NB4 (cell line): ENCODE measurements around the gene ZNF446.
"Not testable (repeated sequence)": the region's sequence is repeated elsewhere in the genome, so short reads cannot be mapped to it uniquely, and the experiment has no call there.

Source experiments
- DNase-seq: peaks from one replicate; pipeline ENCODE4 v3.0.0; 2010; ENCODE audit warnings: low read depth
- H3K4me3 ChIP-seq: one replicate; pipeline ENCODE4 v1.5.1; 2011; ENCODE audit warnings: mild to moderate bottlenecking, low read depth, low read length, moderate library complexity
- MYC ChIP-seq: IDR thresholded peaks from 2 replicates; pipeline ENCODE4 v1.6.1; 2011; ENCODE audit warnings: low read depth, low read length
- POLR2A ChIP-seq: IDR thresholded peaks from 2 replicates; pipeline ENCODE4 v1.6.1; 2011; ENCODE audit warnings: mild to moderate bottlenecking; ENCODE audit not compliant: insufficient read length; ENCODE audit errors: extremely low read depth
- TF ChIP-seq, protein P1 (sequence below): IDR thresholded peaks from one replicate; pipeline ENCODE4 v1.5.1; 2012; ENCODE audit warnings: low read depth, low read length
- TF ChIP-seq, protein P2 (sequence below): IDR thresholded peaks from 2 replicates; pipeline ENCODE4 v1.6.1; 2011; ENCODE audit warnings: low read depth, low read length

The ZNF446 gene

GRCh38 chr19:58499021-58499927 lies 23.1 kb downstream of the ZNF446 start:
- peak overlapping the region; percentile 79 for H3K4me3 ChIP-seq
- TF ChIP-seq, protein P1, sequence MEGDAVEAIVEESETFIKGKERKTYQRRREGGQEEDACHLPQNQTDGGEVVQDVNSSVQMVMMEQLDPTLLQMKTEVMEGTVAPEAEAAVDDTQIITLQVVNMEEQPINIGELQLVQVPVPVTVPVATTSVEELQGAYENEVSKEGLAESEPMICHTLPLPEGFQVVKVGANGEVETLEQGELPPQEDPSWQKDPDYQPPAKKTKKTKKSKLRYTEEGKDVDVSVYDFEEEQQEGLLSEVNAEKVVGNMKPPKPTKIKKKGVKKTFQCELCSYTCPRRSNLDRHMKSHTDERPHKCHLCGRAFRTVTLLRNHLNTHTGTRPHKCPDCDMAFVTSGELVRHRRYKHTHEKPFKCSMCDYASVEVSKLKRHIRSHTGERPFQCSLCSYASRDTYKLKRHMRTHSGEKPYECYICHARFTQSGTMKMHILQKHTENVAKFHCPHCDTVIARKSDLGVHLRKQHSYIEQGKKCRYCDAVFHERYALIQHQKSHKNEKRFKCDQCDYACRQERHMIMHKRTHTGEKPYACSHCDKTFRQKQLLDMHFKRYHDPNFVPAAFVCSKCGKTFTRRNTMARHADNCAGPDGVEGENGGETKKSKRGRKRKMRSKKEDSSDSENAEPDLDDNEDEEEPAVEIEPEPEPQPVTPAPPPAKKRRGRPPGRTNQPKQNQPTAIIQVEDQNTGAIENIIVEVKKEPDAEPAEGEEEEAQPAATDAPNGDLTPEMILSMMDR = peak; percentile 38
- TF ChIP-seq, protein P2, sequence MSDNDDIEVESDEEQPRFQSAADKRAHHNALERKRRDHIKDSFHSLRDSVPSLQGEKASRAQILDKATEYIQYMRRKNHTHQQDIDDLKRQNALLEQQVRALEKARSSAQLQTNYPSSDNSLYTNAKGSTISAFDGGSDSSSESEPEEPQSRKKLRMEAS = peak; percentile 88
- peak; percentile 88 for TF ChIP-seq MYC
- peak; percentile 51 for TF ChIP-seq POLR2A
- peak; percentile 99 for DNase-seq

DNA sequence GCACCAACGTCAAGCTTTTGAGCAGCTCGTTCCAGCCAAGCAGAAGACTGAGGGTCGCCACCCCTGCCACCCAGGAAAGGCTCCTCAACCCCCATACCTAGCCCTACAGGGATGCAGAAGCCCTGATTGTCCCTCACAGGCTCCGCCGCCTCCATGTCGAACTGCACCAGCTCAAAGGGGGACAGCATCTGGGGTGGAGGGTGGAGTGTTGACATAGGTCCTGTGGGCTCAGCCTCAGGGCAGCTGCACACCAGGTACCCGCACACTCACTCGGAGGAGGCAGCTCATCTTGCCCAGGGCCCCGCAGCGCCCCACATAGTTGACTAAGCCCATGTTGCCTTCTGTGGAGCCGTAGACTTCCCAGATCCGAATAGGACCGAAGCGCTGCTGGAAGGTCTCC lies 24.1 kb downstream of the ZNF446 start:
- DNase-seq = no peak
- no peak for TF ChIP-seq POLR2A
- no peak for TF ChIP-seq MYC
- TF ChIP-seq, protein P2 = no peak
- TF ChIP-seq, protein P1 = no peak
- peak overlapping the region; percentile 69 for H3K4me3 ChIP-seq

DNA sequence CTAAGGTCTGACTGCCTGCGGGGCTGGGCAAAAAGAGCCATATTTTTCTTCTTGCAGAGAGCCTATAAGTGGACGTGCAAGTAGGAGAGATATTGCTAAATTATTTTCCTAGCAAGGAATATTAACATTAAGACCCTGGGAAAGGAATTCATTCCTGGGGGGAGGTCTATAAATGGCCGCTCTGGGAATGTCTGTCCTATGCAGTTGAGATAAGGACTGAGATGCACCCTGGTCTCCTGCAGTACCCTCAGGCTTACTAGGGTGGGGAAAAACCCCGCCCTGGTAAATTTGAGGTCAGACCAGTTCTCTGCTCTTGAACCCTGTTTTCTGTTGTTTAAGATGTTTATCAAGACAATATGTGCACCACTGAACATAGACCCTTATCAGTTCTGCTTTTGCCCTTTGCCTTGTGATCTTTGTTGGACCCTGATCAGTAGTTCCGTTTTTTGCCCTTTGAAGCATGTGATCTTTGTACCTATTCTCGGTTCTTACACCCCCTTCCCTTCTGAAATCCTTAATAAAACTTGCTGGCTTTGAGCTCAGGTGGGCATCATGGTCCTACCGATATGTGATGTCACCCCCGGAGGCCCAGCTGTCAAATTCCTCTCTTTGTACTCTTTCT lies 31.6 kb downstream of the ZNF446 start:
- not testable (repeated sequence) for DNase-seq, H3K4me3 ChIP-seq

- no peak overlapping the region for H3K4me3 ChIP-seq
- DNase-seq = no peak
- TF ChIP-seq, protein P2 = no peak
- TF ChIP-seq, protein P1 = no peak
- TF ChIP-seq POLR2A (no peak), MYC (no peak)
These were observed 33.6 kb downstream of the ZNF446 start for GRCh38 chr19:58509731-58510083.

DNA sequence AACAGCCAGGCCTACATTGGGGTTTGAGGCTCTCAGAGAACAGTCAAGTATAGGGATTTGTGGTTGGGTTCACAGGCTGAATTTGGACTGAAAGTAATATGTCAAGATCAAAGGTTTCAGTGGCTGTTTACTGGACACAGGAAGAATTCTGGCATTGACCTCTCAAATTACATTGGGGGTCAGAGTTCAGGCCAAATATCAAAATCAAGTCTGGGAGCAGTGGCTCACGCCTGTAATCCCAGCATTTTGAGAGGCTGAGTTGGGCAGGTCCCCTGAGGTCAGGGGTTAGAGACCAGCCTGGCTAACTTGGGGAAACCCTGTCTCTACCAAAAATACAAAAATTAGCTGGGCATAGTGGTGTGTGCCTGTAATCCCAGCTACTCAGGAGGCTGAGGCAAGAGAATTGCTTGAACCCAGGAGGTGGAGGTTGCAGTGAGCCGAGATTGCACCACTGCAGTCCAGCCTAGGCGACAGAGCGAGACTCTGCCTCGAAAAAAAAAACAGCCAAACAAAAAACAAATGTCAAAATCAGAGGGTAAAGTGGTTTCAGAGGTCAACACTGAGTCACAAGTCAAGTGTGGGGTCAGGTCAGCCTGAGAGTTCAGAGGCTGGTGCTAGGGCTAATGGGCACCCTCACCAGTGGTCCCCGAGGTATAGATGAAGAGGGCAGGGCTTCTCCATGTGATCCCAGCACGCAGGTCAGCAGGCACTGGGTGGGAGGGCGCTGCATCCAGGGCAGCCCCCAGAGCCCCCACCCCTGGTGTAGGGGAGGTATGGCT lies 34.1 kb downstream of the ZNF446 start:
- no peak overlapping the region for H3K4me3 ChIP-seq
- no peak for TF ChIP-seq MYC
- TF ChIP-seq, protein P1 = no peak
- TF ChIP-seq, protein P2 = no peak
- TF ChIP-seq POLR2A = no peak
- DNase-seq = no peak
